OCI-LY1 (cell line): ENCODE measurements around the gene RFX8.

ENCODE experiments used
- H2AFZ ChIP-seq: fragments of 200-600 bp; sonication (generic), shearing (Covaris generic); 2 replicates; pipeline ENCODE4 v1.6.0; 2014; ENCODE audit warnings: antibody characterized with exemption, mild to moderate bottlenecking, low read length
- H3F3A ChIP-seq: fragments of 200-600 bp; sonication (generic), shearing (Covaris generic); 2 replicates; pipeline ENCODE4 v1.6.0; 2014; ENCODE audit warnings: mild to moderate bottlenecking, antibody characterized with exemption, low read length, moderate library complexity; ENCODE audit not compliant: insufficient read depth
- H3K27ac ChIP-seq: fragments of 200-600 bp; sonication (generic); 2 replicates; pipeline ENCODE4 v1.5.1; 2014; ENCODE audit warnings: low read length, mixed run types, mild to moderate bottlenecking, low read depth; ENCODE audit not compliant: poor library complexity, severe bottlenecking
- H3K27me3 ChIP-seq: fragments of 200-600 bp; sonication (generic); 2 replicates; pipeline ENCODE4 v1.6.0; 2014; ENCODE audit warnings: antibody characterized with exemption, mild to moderate bottlenecking, low read length, moderate library complexity; ENCODE audit not compliant: insufficient read depth
- H3K36me3 ChIP-seq: fragments of 200-600 bp; sonication (generic); 2 replicates; pipeline ENCODE4 v1.6.1; 2014; ENCODE audit warnings: mild to moderate bottlenecking, antibody characterized with exemption, low read length, moderate library complexity, mixed read lengths; ENCODE audit not compliant: insufficient read depth
- H3K4me1 ChIP-seq: fragments of 200-600 bp; sonication (generic); 2 replicates; pipeline ENCODE4 v1.5.1; 2014; ENCODE audit warnings: mild to moderate bottlenecking, low read length, moderate library complexity; ENCODE audit not compliant: insufficient read depth, severe bottlenecking
- H3K4me2 ChIP-seq: fragments of 200-600 bp; sonication (generic), shearing (Covaris generic); 2 replicates; pipeline ENCODE4 v1.6.1; 2014; ENCODE audit warnings: low read length
- H3K4me3 ChIP-seq: fragments of 200-600 bp; sonication (generic); 2 replicates; pipeline ENCODE4 v1.5.1; 2014; ENCODE audit warnings: low read length, low read depth, mild to moderate bottlenecking, mixed read lengths; ENCODE audit not compliant: poor library complexity, severe bottlenecking
- H3K79me2 ChIP-seq: fragments of 200-600 bp; shearing (Covaris generic); 2 replicates; pipeline ENCODE4 v1.6.1; 2016; ENCODE audit warnings: mixed run types, low read length, mixed read lengths; ENCODE audit not compliant: insufficient read depth
- H3K9ac ChIP-seq: fragments of 200-600 bp; sonication (generic), shearing (Covaris generic); 2 replicates; pipeline ENCODE4 v1.6.1; 2014; ENCODE audit warnings: mild to moderate bottlenecking, low read length, mixed read lengths
- H3K9me2 ChIP-seq: fragments of 200-600 bp; sonication (generic), shearing (Covaris generic); 2 replicates; pipeline ENCODE4 v1.6.1; 2014; ENCODE audit warnings: low read depth, mild to moderate bottlenecking, low read length, mixed read lengths
- H3K9me3 ChIP-seq: fragments of 200-600 bp; shearing (Covaris generic); 2 replicates; pipeline ENCODE4 v1.6.1; 2014; ENCODE audit warnings: low read length, mixed read lengths
- H4K20me1 ChIP-seq: fragments of 200-600 bp; sonication (generic), shearing (Covaris generic); 2 replicates; pipeline ENCODE4 v1.6.0; 2016; ENCODE audit warnings: mild to moderate bottlenecking, low read length; ENCODE audit not compliant: insufficient read depth
- EZH2 ChIP-seq: fragments of 200-600 bp; sonication (generic), shearing (Covaris generic); IDR thresholded peaks from 2 replicates; pipeline ENCODE4 v1.8.0; 2017; ENCODE audit warnings: borderline replicate concordance, mixed run types, mild to moderate bottlenecking, antibody characterized with exemption, low read length, moderate library complexity, mixed read lengths
- TF ChIP-seq, protein P1 (sequence below): fragments of 200-600 bp; sonication (generic), shearing (Covaris generic); IDR thresholded peaks from 2 replicates; pipeline ENCODE4 v1.5.1; 2017; ENCODE audit warnings: mild to moderate bottlenecking, antibody characterized with exemption, low read length, moderate library complexity, mixed read lengths

The RFX8 gene

DNA sequence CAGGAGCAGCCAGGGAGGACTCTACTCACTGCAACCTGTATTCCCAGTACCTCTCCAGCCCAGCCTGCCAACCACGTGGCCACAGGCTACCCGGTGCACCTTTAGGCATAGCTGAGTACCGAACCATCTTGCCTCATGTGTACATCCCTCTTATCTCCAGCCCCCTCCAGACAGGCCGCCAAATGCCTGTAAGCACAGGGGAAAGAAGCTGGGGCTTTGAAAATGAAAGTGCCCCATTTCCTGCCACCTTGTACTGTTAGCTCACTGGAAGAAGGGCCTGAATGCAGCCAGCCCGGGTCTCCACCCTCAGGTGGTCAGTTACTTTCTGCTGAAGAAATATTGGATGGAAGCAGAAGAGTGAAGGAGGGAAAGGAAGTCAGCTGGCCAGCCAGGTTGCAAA, 27.2 kb upstream of the RFX8 start:
- no peak for TF ChIP-seq EZH2
- TF ChIP-seq, protein P1, sequence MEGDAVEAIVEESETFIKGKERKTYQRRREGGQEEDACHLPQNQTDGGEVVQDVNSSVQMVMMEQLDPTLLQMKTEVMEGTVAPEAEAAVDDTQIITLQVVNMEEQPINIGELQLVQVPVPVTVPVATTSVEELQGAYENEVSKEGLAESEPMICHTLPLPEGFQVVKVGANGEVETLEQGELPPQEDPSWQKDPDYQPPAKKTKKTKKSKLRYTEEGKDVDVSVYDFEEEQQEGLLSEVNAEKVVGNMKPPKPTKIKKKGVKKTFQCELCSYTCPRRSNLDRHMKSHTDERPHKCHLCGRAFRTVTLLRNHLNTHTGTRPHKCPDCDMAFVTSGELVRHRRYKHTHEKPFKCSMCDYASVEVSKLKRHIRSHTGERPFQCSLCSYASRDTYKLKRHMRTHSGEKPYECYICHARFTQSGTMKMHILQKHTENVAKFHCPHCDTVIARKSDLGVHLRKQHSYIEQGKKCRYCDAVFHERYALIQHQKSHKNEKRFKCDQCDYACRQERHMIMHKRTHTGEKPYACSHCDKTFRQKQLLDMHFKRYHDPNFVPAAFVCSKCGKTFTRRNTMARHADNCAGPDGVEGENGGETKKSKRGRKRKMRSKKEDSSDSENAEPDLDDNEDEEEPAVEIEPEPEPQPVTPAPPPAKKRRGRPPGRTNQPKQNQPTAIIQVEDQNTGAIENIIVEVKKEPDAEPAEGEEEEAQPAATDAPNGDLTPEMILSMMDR = no peak
- H3K4me1 ChIP-seq = no peaks in the 10 kb centered on the region
- H3K27ac ChIP-seq = no peak overlapping the region
- no peaks in the 10 kb centered on the region for H3K79me2 ChIP-seq
- no peaks in the 10 kb centered on the region for H3K9me2 ChIP-seq
- no peak overlapping the region for H2AFZ ChIP-seq
- H4K20me1 ChIP-seq = no peaks in the 10 kb centered on the region
- H3F3A ChIP-seq = no peaks in the 10 kb centered on the region
- no peak overlapping the region for H3K9ac ChIP-seq
- no peaks in the 10 kb centered on the region for H3K27me3 ChIP-seq
- H3K4me3 ChIP-seq = no peak overlapping the region
- no peak overlapping the region for H3K4me2 ChIP-seq
- no peaks in the 10 kb centered on the region for H3K36me3 ChIP-seq
- no peaks in the 10 kb centered on the region for H3K9me3 ChIP-seq

DNA sequence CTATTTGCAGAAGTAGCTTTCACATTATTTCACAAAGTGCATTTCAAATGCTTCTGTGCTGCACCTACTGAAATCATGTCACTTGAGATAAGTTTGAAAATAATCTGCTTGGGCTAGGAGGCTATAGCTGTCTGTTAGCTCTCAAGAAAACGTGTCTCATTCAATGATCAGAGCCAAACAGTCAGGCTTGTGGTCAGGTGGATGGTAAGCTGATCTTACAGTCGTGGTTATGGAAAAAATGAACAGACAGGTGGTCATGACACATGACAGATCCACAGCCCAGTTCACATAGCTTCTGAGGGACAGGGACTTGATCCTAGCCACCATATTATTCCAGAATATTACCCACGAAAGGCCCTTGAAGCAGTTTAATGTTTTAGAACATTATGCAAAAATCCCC, 26.5 kb upstream of the RFX8 start:
- no peak overlapping the region for H3K27ac ChIP-seq
- H3K9me2 ChIP-seq = no peaks in the 10 kb centered on the region
- no peak overlapping the region for H3K4me3 ChIP-seq
- no peak overlapping the region for H3K9ac ChIP-seq
- no peak overlapping the region for H3K4me2 ChIP-seq
- no peak overlapping the region for H2AFZ ChIP-seq
- H3K79me2 ChIP-seq = no peaks in the 10 kb centered on the region
- H3K9me3 ChIP-seq = no peaks in the 10 kb centered on the region
- no peaks in the 10 kb centered on the region for H3K4me1 ChIP-seq
- H4K20me1 ChIP-seq = no peaks in the 10 kb centered on the region
- no peak for TF ChIP-seq EZH2
- TF ChIP-seq, protein P1 = no peak
- no peaks in the 10 kb centered on the region for H3K36me3 ChIP-seq
- H3K27me3 ChIP-seq = no peaks in the 10 kb centered on the region
- H3F3A ChIP-seq = no peaks in the 10 kb centered on the region

DNA sequence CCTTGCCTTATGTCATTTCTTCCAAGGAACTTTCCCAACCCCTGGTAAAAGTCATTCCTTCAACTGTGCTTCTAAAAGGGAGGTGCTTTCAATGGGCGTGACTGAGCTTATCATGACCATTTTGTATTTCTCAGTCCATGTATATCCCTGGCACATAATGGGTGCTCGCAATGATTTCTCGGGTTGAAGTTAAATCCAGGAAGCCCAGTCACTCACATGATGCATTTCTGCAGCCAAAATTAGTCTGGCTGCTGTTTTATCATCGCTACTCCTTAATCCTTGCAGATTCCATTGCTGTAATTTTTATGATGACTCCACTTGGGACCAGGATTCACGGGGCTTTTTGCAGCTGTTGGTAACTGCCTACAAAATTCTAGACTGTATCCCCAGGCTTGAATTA, 25.9 kb upstream of the RFX8 start:
- no peak overlapping the region for H3K4me2 ChIP-seq
- H3K79me2 ChIP-seq = no peaks in the 10 kb centered on the region
- no peaks in the 10 kb centered on the region for H3K27me3 ChIP-seq
- TF ChIP-seq, protein P1 = no peak
- TF ChIP-seq EZH2 = no peak
- H3K36me3 ChIP-seq = no peaks in the 10 kb centered on the region
- H3K9me3 ChIP-seq = no peaks in the 10 kb centered on the region
- no peak overlapping the region for H2AFZ ChIP-seq
- no peak overlapping the region for H3K27ac ChIP-seq
- no peaks in the 10 kb centered on the region for H3K9me2 ChIP-seq
- H4K20me1 ChIP-seq = no peaks in the 10 kb centered on the region
- H3K4me3 ChIP-seq = no peak overlapping the region
- no peaks in the 10 kb centered on the region for H3K4me1 ChIP-seq
- H3F3A ChIP-seq = no peaks in the 10 kb centered on the region
- no peak overlapping the region for H3K9ac ChIP-seq
